SIG-M5 (cell line): ENCODE data around the gene C6orf120.
"Not testable (repeated sequence)": the region's sequence is repeated elsewhere in the genome, so short reads cannot be mapped to it uniquely, and the experiment has no call there.

Source experiments
- DNase-seq: peaks from one replicate; lab custom pipeline; 2025; lab: John Stamatoyannopoulos, UW

Gene C6orf120

GRCh38 chr6:169684056-169684455 lies 17.9 kb upstream of the C6orf120 start:
- DNase-seq = no peak

- no peak for DNase-seq
These were observed 16.1 kb upstream of the C6orf120 start for GRCh38 chr6:169685860-169686259.

GRCh38 chr6:169689287-169689686 lies 12.6 kb upstream of the C6orf120 start:
- DNase-seq = peak; percentile 49

- DNase-seq = no peak
These were observed 10.7 kb upstream of the C6orf120 start for GRCh38 chr6:169691260-169691659.

- DNase-seq = no peak
These were observed 9.4 kb upstream of the C6orf120 start for GRCh38 chr6:169692516-169692915.

- no peak for DNase-seq
These were observed 6.8 kb upstream of the C6orf120 start for GRCh38 chr6:169695131-169695530.

- DNase-seq = not testable (repeated sequence)
These were observed 4.8 kb upstream of the C6orf120 start for GRCh38 chr6:169697115-169697514.

- DNase-seq = no peak
These were observed 1.6 kb upstream of the C6orf120 start for GRCh38 chr6:169700296-169700695.

- DNase-seq = no peak
These were observed 494 bp upstream of the C6orf120 start for GRCh38 chr6:169701311-169701953.

- DNase-seq = no peak
These were observed 917 bp downstream of the C6orf120 start for GRCh38 chr6:169702840-169703246.

GRCh38 chr6:169707772-169708171 lies 5.8 kb downstream of the C6orf120 start:
- DNase-seq = no peak

GRCh38 chr6:169709293-169709692 lies 7.4 kb downstream of the C6orf120 start:
- no peak for DNase-seq

GRCh38 chr6:169710009-169710408 lies 8.1 kb downstream of the C6orf120 start:
- DNase-seq = no peak

GRCh38 chr6:169714178-169714577 lies 12.3 kb downstream of the C6orf120 start:
- DNase-seq = no peak

GRCh38 chr6:169714595-169714994 lies 12.7 kb downstream of the C6orf120 start:
- DNase-seq = no peak

GRCh38 chr6:169719117-169719516 lies 17.2 kb downstream of the C6orf120 start:
- no peak for DNase-seq

GRCh38 chr6:169720207-169720855 lies 18.4 kb downstream of the C6orf120 start:
- DNase-seq = no peak

- DNase-seq = no peak
These were observed 20.7 kb downstream of the C6orf120 start for GRCh38 chr6:169722362-169723199.

GRCh38 chr6:169723200-169723909 lies 21.4 kb downstream of the C6orf120 start:
- DNase-seq = no peak

- no peak for DNase-seq
These were observed 22.1 kb downstream of the C6orf120 start for GRCh38 chr6:169723991-169724493.

- no peak for DNase-seq
These were observed 22.7 kb downstream of the C6orf120 start, which contains the start of gene PHF10 for GRCh38 chr6:169724494-169725124. TSS of gene PHF10 (minus strand) at chr6:169724500. CDS start at chr6:169723931, 569 bp downstream.
